Suprapubic skin (tissue), 4 donors: ENCODE data around the gene PLEKHG5. TPM values are rescaled to one million over a fixed set of nuclear protein-coding genes. Genes with fewer than 3 reads are reported as not detected.

Source experiments
- DNase-seq, 2 donors: peaks; one replicate each; pipeline ENCODE4 v3.0.0-alpha.2; 2019; ENCODE audit warnings: low spot score in 2 of 2
- H3K27ac ChIP-seq: fragments of 200-600 bp; sonication (generic); one replicate; pipeline ENCODE4 v1.5.1; 2019
- H3K27me3 ChIP-seq: fragments of 200-600 bp; sonication (generic); one replicate; pipeline ENCODE4 v1.5.1; 2019
- H3K36me3 ChIP-seq: fragments of 200-600 bp; sonication (generic); one replicate; pipeline ENCODE4 v1.5.1; 2019
- H3K4me1 ChIP-seq: fragments of 200-600 bp; sonication (generic); one replicate; pipeline ENCODE4 v1.5.1; 2019
- H3K4me3 ChIP-seq: fragments of 200-600 bp; sonication (generic); one replicate; pipeline ENCODE4 v1.5.1; 2019; ENCODE audit warnings: mild to moderate bottlenecking
- H3K9me3 ChIP-seq: fragments of 200-600 bp; sonication (generic); one replicate; pipeline ENCODE4 v1.5.1; 2019
- CTCF ChIP-seq, 2 donors: fragments of 200-600 bp in 1 of 2; fragments of 450-650 bp in 1 of 2; sonication (generic) in 1 of 2; IDR thresholded peaks; one replicate each; pipeline ENCODE4 v1.5.1; 2016 to 2019; ENCODE audit warnings: antibody characterized with exemption in 2 of 2, mild to moderate bottlenecking in 1 of 2, moderate library complexity in 1 of 2
- EP300 ChIP-seq: sonication (generic); formaldehyde crosslinking; IDR thresholded peaks from one replicate; pipeline ENCODE4 v1.6.1; 2017; ENCODE audit warnings: antibody characterized with exemption
- POLR2A ChIP-seq, 2 donors: fragments of 450-650 bp; IDR thresholded peaks; one replicate each; pipeline ENCODE4 v1.6.1; 2017; ENCODE audit warnings: antibody characterized with exemption in 2 of 2, mild to moderate bottlenecking in 2 of 2, moderate library complexity in 2 of 2
- POLR2AphosphoS5 ChIP-seq, 3 donors: sonication (generic); formaldehyde crosslinking; IDR thresholded peaks; one replicate each; pipeline ENCODE4 v1.6.1; 2017; ENCODE audit warnings: antibody characterized with exemption in 3 of 3
- WGBS: methylation state at CpG from one replicate; pipeline ENCODE4 v1.1.5; 2018; 5-methylcytosine and 5-hydroxymethylcytosine counted together
- total RNA-seq, 4 donors: library from RNA; depleted of rRNA; stranded (reverse); fragments of >200 nt; gene quantifications; one replicate each; pipeline ENCODE4 v1.1.0, GENCODE V29; 2016

PLEKHG5 gene
- total RNA-seq, 4 donors from 2014 or later, result 76.3 to 347 (median 107) TPM

DNA sequence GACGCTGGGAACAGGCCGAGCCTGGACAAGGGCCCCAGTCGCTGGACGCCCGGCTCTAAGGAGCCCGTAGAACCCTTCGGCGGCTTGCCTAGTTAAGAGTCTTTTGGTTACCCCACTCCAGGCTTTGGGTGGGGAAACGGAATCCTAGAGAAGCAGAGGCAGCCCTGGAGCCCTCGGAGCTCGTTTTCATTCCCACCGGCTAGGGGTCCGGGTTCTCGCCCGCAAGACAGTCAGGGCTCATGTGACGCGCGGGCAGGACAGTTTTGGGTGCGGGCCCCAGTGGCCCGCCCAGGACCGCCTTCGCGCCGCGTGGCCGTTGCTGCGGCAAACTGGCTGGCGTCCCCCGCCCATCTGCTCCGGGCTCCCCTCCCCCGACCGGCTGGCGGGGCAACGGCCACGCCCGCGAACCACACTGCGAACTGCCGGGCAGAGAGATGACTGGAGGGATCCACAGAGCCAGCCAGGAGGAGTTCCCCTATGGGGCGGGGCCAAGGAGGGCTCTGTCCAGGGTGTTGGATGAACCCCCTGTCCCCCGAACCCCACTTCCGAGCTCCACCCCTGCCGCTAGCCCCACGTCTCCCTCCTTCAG, 70.9 kb downstream of the PLEKHG5 start:
- H3K4me1 ChIP-seq, result peaks cover 69% of the 10 kb centered on the region
- 6% methylated on average over 18 of the region's 44 CpGs for WGBS
- H3K36me3 ChIP-seq, result no peaks in the 10 kb centered on the region
- peak overlapping the region; percentile 58 for H3K4me3 ChIP-seq
- TF ChIP-seq POLR2A (IDR thresholded peaks at IDR 0.05) (no peak), EP300 (no peak), CTCF (IDR thresholded peaks at IDR 0.05) (no peak), POLR2AphosphoS5 (IDR thresholded peaks at IDR 0.05) (no peak)
- peak overlapping the region; percentile 2 for H3K27ac ChIP-seq
- no peak for DNase-seq
- H3K9me3 ChIP-seq, result no peaks in the 10 kb centered on the region
- peaks cover 96% of the 10 kb centered on the region for H3K27me3 ChIP-seq

GRCh38 chr1:6419804-6420453, 71.5 kb downstream of the PLEKHG5 start, which contains the start of gene HES2:
HES2 (minus strand) TSS chr1:6419919; CDS start chr1:6419820, 99 bp downstream.
- no peaks in the 10 kb centered on the region for H3K9me3 ChIP-seq
- TF ChIP-seq POLR2AphosphoS5 (IDR thresholded peaks at IDR 0.05) (no peak), CTCF (IDR thresholded peaks at IDR 0.05) (no peak), POLR2A (IDR thresholded peaks at IDR 0.05) (no peak), EP300 (no peak)
- H3K27me3 ChIP-seq, result peaks cover 94% of the 10 kb centered on the region
- DNase-seq, result no peak
- peak within 1 kb of the TSS; percentile 73 for H3K27ac ChIP-seq
- H3K36me3 ChIP-seq, result no peaks in the 10 kb centered on the region
- H3K4me3 ChIP-seq, result peak within 1 kb of the TSS; percentile 58
- no CpG with 5 or more reads among the region's 62 CpGs for WGBS
- H3K4me1 ChIP-seq, result peaks cover 69% of the 10 kb centered on the region

- Histone ChIP-seq H3K9me3 (no peaks in the 10 kb centered on the region), H3K27me3 (peaks cover 94% of the 10 kb centered on the region), H3K4me1 (peaks cover 69% of the 10 kb centered on the region), H3K36me3 (no peaks in the 10 kb centered on the region), H3K4me3 (peak overlapping the region; percentile 58), H3K27ac (peak overlapping the region; percentile 73)
- no peak for DNase-seq
- TF ChIP-seq POLR2AphosphoS5 (IDR thresholded peaks at IDR 0.05) (no peak), EP300 (no peak), CTCF (IDR thresholded peaks at IDR 0.05) (no peak), POLR2A (IDR thresholded peaks at IDR 0.05) (no peak)
- WGBS, result 0% methylated on average over 3 of the region's 48 CpGs
These were observed 72.1 kb downstream of the PLEKHG5 start for GRCh38 chr1:6419397-6419803.

- peak overlapping the region; percentile 58 for H3K4me3 ChIP-seq
- H3K27me3 ChIP-seq, result peaks cover 93% of the 10 kb centered on the region
- DNase-seq, result no peak
- peak overlapping the region; percentile 73 for H3K27ac ChIP-seq
- H3K36me3 ChIP-seq, result no peaks in the 10 kb centered on the region
- TF ChIP-seq CTCF (IDR thresholded peaks at IDR 0.05) (no peak), POLR2AphosphoS5 (IDR thresholded peaks at IDR 0.05) (no peak), POLR2A (IDR thresholded peaks at IDR 0.05) (no peak)
- H3K9me3 ChIP-seq, result no peaks in the 10 kb centered on the region
- peaks cover 69% of the 10 kb centered on the region for H3K4me1 ChIP-seq
- 0% methylated on average over 4 of the region's 69 CpGs for WGBS
These were observed 72.6 kb downstream of the PLEKHG5 start for GRCh38 chr1:6418668-6419396.
